Esophagus mucosa (tissue), 1 donor: ENCODE measurements around the gene TNFRSF17. TPM values are rescaled to one million over a fixed set of nuclear protein-coding genes. Genes with fewer than 3 reads are reported as not detected.

Source experiments
- ATAC-seq: fragments of 200-7000 bp; cut with Tn5 transposase; one replicate; pipeline ENCODE4 v1.9.1; 2020
- total RNA-seq: library from RNA; stranded (reverse); gene quantifications from one replicate; pipeline ENCODE4 v1.2.4, GENCODE V29; 2023
- donor health status: DM: yes; HTN: yes; CAD: no.

TNFRSF17 gene
- total RNA-seq, 1 donor from 2014 or later: 0.24 TPM

DNA sequence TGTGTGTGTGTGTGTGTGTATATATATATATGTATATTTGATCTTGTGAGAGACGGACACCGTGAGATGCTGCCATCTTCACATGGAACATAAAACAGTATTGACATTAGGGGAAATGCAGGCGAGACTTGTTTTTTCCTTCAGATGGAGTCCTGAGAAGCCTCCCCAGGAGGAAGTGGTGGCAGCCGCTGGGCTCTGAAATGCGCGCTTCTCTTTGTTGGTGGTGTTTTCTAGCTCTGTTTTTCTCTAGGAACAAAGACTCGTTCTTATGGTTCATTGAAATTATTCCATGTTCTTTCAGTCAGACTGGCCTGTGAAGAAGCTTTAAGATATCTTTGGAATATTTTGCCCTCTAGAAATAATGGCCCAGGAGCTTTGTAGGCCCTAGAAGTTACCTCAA, 44.5 kb downstream of the TNFRSF17 start:
- ATAC-seq: no peak

DNA sequence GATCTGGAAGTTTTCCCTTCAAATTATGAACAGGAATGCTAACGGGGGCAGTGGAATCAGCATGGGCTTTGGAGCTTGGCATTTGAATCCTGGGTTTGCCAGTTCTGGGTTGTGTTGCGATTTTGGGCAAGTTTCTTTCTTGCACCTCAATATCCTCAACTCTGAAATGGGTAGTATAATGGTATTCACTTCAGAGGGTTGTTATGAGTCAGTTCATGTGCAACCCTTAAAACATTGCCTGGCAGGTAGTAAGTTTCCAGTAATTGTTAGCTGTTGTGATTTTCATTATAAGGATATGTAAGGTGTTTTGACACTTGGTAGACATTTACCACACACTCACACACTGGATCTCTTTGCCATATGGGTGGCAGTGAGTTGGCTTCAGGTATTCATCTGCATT, 44.9 kb downstream of the TNFRSF17 start:
- ATAC-seq: no peak

DNA sequence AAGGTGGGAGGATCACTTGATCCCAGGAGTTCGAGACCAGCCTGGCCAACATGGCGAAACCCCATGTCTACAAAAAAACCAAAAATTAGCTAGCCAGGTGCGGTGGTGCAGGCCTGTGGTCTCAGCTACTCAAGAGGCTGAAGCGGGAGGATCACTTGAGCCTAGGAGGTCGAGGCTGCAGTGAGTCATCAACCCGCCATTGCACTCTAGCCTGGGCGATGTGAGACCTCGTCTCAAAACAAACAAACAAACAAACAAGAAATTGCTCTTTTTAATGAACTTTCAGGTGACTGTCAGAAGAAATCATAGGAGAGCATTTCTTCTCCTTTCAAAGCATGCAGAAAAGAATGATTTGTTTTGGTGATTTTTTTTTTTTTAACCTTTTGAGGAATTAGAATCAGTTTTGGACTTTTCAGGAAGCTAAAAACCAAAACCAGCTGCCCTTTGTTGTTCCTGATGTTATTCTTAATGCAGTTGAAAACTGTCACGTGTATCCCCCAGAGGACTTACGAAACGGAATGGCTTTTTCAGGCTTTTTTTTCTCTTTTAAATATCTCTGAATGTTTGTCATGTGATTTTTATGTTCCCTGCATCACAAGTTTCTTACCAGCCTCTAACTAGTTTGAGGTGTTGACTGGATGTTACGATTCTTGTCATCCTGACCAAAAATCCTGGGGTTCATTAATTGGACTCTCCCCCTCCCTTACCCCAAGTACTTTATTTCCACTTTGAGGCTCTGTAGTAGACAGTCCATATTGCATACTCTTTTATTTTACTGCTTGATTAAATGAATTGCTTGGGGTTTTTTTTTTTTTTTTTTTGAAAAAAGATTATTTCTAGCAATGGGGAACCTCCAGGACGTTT, 45.6 kb downstream of the TNFRSF17 start:
- no peak for ATAC-seq

DNA sequence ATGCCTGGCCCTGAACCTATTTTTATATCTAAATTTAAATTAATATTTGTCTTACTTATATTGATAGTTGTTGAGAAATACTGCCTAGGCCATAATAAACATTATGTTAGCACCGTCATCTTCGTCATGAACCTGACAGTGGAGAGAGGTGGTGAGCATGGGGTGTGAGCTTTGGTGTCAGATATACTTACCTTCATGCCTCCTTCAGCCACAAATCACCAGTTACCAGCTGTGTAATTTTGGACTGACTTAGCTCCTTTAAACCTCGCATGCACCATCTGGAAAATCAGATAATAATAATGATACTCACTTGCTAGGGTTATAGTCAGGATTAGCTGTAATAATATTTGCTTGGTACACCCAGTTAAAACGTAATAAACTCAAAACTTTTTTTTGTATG, 46.6 kb downstream of the TNFRSF17 start:
- peak; percentile 84 for ATAC-seq

DNA sequence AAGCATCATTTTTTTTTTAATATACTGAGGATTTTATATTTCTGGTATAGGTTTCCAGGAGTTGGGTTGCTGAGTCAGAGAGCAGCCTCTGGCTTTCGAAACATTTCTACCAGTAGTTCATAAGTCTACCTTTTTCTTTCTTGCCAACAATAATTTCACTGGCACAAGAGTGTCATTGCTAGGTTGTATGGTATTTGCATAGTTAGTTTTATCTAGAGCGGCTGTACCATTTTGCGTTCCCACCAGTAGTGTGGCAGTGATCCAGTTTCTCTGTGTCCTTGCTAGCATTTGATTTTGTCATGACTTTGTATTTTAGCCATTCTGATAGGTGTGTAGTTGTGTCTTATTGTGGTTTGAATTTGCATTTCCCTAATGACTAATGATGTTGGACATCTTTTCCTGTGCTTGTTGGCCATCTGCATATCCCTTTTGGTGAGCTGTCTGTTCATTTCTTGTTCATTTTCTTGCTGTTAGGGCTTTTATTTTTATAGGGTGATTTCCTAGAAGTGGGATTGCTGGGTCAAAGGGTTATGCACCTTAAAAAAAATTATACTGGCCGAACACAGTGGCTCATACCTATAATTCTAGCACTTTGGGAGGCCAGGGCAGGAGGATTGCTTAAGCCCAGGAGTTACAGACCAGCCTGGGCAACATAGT, 51.4 kb downstream of the TNFRSF17 start:
- no peak for ATAC-seq

DNA sequence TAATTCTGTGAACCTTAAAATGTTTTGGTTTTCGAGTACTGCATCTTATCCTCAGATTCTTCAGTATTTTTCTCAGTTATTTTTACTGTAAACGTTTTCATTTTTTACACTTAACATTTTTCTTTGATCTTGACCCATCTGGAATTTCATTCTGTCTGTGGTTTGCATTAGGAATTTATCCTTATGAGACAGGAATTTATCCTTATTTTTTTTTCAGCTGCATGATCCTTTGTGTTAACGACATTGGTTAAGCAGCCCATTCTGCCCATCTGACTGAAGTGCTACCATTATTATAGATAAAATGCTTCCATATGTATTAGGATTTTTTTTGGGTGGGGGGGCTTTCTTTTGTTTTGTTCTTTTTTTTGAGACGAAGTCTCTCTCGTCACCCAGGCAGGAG, 52.5 kb downstream of the TNFRSF17 start:
- no peak for ATAC-seq

Other genes with a start within 250 kb of the TNFRSF17 start
- 18.2 TPM for gene TXNDC11, start 222.4 kb upstream of the TNFRSF17 start, total RNA-seq
- gene ZC3H7A, start 168.0 kb upstream of the TNFRSF17 start, total RNA-seq: 19.4 TPM
- gene RSL1D1, start 113.7 kb upstream of the TNFRSF17 start, total RNA-seq: 115 TPM
- 110 TPM for gene GSPT1, start 49.3 kb upstream of the TNFRSF17 start, total RNA-seq
- 6.3 TPM for gene NPIPB2, start 23.2 kb upstream of the TNFRSF17 start, total RNA-seq
- gene SNX29, start 11.5 kb downstream of the TNFRSF17 start, total RNA-seq: 16.6 TPM